DND-41 (cell line): ENCODE data around the gene OXTR.

Source experiments
- CTCF ChIP-seq: IDR thresholded peaks from 2 replicates; pipeline ENCODE4 v1.5.1; 2012; ENCODE audit warnings: borderline replicate concordance, low read length, moderate library complexity, mild to moderate bottlenecking; ENCODE audit not compliant: poor library complexity, severe bottlenecking; ENCODE audit errors: extremely low read depth
- EZH2 ChIP-seq: IDR thresholded peaks from 3 replicates; pipeline ENCODE4 v1.6.1; 2012; ENCODE audit warnings: borderline replicate concordance, low read depth, mild to moderate bottlenecking, moderate library complexity, low read length, inconsistent platforms; ENCODE audit not compliant: severe bottlenecking

- no peak for TF ChIP-seq EZH2
- TF ChIP-seq CTCF: no peak
These were observed 10.2 kb downstream of the OXTR start for GRCh38 chr3:8759038-8759707.
